ENCODE data around the gene CSNK1A1L.

- no peak for TF ChIP-seq EZH2 (IDR thresholded peaks at IDR 0.05; ENCODE audit: borderline replicate concordance, control insufficient read depth, low read depth, low read length)
- no peak for TF ChIP-seq POLR2A (IDR thresholded peaks at IDR 0.05; ENCODE audit: low read depth, low read length)
- no peak for TF ChIP-seq RFX5 (IDR thresholded peaks at IDR 0.05; ENCODE audit: low read depth, low read length)
- TF ChIP-seq, protein P1, sequence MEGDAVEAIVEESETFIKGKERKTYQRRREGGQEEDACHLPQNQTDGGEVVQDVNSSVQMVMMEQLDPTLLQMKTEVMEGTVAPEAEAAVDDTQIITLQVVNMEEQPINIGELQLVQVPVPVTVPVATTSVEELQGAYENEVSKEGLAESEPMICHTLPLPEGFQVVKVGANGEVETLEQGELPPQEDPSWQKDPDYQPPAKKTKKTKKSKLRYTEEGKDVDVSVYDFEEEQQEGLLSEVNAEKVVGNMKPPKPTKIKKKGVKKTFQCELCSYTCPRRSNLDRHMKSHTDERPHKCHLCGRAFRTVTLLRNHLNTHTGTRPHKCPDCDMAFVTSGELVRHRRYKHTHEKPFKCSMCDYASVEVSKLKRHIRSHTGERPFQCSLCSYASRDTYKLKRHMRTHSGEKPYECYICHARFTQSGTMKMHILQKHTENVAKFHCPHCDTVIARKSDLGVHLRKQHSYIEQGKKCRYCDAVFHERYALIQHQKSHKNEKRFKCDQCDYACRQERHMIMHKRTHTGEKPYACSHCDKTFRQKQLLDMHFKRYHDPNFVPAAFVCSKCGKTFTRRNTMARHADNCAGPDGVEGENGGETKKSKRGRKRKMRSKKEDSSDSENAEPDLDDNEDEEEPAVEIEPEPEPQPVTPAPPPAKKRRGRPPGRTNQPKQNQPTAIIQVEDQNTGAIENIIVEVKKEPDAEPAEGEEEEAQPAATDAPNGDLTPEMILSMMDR (IDR thresholded peaks at IDR 0.05 in 2 of 3, conservative IDR thresholded peaks at IDR 0.05 in 1 of 3; ENCODE audit: control insufficient read depth in 2 of 3, extremely low read depth in 1 of 3, insufficient read depth in 1 of 3, low read depth in 3 of 3, low read length in 3 of 3), result no peak
- no peak for TF ChIP-seq MTA3 (IDR thresholded peaks at IDR 0.05; ENCODE audit: borderline replicate concordance, low read length)
- TF ChIP-seq TBL1XR1 (IDR thresholded peaks at IDR 0.05; ENCODE audit: low read depth, low read length), result no peak
- TF ChIP-seq E2F4 (IDR thresholded peaks at IDR 0.05; ENCODE audit: low read depth, low read length), result no peak
Measured at GRCh38 chr13:37105251-37105714, at the start of gene CSNK1A1L.
